Measurements from ENCODE around the gene NOL4L. TPM values are rescaled to one million over a fixed set of nuclear protein-coding genes. Genes with fewer than 3 reads are reported as not detected.

NOL4L gene
- total RNA-seq, 2 experiments from 2014 or later = 53.1 to 55.6 TPM

DNA sequence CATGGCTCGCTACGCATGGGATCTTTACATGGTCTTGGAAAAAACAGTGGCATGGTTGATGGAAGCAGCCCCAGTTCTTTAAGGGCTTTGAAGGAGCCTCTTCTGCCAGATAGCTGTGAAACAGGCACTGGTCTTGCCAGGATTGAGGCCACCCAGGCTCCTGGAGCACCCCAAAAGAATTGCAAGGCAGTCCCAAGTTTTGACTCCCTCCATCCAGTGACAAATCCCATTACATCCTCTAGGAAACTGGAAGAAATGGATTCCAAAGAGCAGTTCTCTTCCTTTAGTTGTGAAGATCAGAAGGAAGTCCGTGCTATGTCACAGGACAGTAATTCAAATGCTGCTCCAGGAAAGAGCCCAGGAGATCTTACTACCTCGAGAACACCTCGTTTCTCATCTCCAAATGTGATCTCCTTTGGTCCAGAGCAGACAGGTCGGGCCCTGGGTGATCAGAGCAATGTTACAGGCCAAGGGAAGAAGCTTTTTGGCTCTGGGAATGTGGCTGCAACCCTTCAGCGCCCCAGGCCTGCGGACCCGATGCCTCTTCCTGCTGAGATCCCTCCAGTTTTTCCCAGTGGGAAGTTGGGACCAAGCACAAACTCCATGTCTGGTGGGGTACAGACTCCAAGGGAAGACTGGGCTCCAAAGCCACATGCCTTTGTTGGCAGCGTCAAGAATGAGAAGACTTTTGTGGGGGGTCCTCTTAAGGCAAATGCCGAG is 148.8 kb downstream of the NOL4L start:
- CTCF ChIA-PET = no interaction called here
- no peak overlapping the region for H3K4me3 ChIP-seq (ENCODE audit: low read length)
- H3K27ac ChIP-seq (ENCODE audit: low read depth in 1 of 2, low read length in 2 of 2) = no peak overlapping the region
- Mint-ChIP-seq H3K9me3 (no peaks in the 10 kb centered on the region), H3K27me3 (no peaks in the 10 kb centered on the region), H3K4me3 (no peak overlapping the region), H3K27ac (no peak overlapping the region), H3K36me3 (ENCODE audit: low read depth) (peaks cover 96% of the 10 kb centered on the region), H3K4me1 (ENCODE audit: low read depth) (peaks cover 7% of the 10 kb centered on the region)
- POLR2A ChIA-PET = no interaction called here
- H3K4me1 ChIP-seq (ENCODE audit: insufficient read depth, low read length) = no peaks in the 10 kb centered on the region
- no peak for ATAC-seq (ENCODE audit: poor library complexity)
- TF ChIP-seq, protein P1, sequence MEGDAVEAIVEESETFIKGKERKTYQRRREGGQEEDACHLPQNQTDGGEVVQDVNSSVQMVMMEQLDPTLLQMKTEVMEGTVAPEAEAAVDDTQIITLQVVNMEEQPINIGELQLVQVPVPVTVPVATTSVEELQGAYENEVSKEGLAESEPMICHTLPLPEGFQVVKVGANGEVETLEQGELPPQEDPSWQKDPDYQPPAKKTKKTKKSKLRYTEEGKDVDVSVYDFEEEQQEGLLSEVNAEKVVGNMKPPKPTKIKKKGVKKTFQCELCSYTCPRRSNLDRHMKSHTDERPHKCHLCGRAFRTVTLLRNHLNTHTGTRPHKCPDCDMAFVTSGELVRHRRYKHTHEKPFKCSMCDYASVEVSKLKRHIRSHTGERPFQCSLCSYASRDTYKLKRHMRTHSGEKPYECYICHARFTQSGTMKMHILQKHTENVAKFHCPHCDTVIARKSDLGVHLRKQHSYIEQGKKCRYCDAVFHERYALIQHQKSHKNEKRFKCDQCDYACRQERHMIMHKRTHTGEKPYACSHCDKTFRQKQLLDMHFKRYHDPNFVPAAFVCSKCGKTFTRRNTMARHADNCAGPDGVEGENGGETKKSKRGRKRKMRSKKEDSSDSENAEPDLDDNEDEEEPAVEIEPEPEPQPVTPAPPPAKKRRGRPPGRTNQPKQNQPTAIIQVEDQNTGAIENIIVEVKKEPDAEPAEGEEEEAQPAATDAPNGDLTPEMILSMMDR (IDR thresholded peaks at IDR 0.05) = no peak
- no peaks in the 10 kb centered on the region for H3K27me3 ChIP-seq (ENCODE audit: control insufficient read depth in 1 of 2, insufficient read depth in 2 of 2, low read length in 2 of 2)
- no peak for DNase-seq
- H3K36me3 ChIP-seq (ENCODE audit: insufficient read depth, low read length) = peaks cover 81% of the 10 kb centered on the region
- H3K9me3 ChIP-seq (ENCODE audit: control insufficient read depth in 1 of 2, insufficient read depth in 1 of 2, low read length in 2 of 2) = no peaks in the 10 kb centered on the region
- intact Hi-C loops (cut with DNase I, micrococcal nuclease) = loop anchor here in 1 of 2 experiments (5.0 kb wide), 2 partner anchors 99 to 216 kb away; no protein-coding TSS in a partner anchor

DNA sequence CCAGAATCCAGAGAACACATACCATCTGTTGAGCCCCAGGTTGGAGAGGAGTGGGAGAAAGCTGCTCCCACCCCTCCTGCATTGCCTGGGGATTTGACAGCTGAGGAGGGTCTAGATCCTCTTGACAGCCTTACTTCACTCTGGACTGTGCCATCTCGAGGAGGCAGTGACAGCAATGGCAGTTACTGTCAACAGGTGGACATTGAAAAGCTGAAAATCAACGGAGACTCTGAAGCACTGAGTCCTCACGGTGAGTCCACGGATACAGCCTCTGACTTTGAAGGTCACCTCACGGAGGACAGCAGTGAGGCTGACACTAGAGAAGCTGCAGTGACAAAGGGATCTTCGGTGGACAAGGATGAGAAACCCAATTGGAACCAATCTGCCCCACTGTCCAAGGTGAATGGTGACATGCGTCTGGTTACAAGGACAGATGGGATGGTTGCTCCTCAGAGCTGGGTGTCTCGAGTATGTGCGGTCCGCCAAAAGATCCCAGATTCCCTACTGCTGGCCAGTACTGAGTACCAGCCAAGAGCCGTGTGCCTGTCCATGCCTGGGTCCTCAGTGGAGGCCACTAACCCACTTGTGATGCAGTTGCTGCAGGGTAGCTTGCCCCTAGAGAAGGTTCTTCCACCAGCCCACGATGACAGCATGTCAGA is 149.6 kb downstream of the NOL4L start:
- H3K4me3 Mint-ChIP-seq = no peak overlapping the region
- no peaks in the 10 kb centered on the region for H3K27me3 Mint-ChIP-seq
- TF ChIP-seq, protein P1 (IDR thresholded peaks at IDR 0.05) = no peak
- H3K9me3 Mint-ChIP-seq = no peaks in the 10 kb centered on the region
- ChIA-PET CTCF (no interaction called here), POLR2A (no interaction called here)
- Histone ChIP-seq H3K27me3 (ENCODE audit: control insufficient read depth in 1 of 2, insufficient read depth in 2 of 2, low read length in 2 of 2) (no peaks in the 10 kb centered on the region), H3K4me1 (ENCODE audit: insufficient read depth, low read length) (no peaks in the 10 kb centered on the region), H3K36me3 (ENCODE audit: insufficient read depth, low read length) (peaks cover 87% of the 10 kb centered on the region), H3K9me3 (ENCODE audit: control insufficient read depth in 1 of 2, insufficient read depth in 1 of 2, low read length in 2 of 2) (no peaks in the 10 kb centered on the region), H3K27ac (ENCODE audit: low read depth in 1 of 2, low read length in 2 of 2) (no peak overlapping the region), H3K4me3 (ENCODE audit: low read length) (no peak overlapping the region)
- DNase-seq = peak in 1 of 14 experiments; percentile 15
- no peak for ATAC-seq (ENCODE audit: poor library complexity)
- peaks cover 3% of the 10 kb centered on the region for H3K4me1 Mint-ChIP-seq (ENCODE audit: low read depth)
- H3K36me3 Mint-ChIP-seq (ENCODE audit: low read depth) = peaks cover 96% of the 10 kb centered on the region
- H3K27ac Mint-ChIP-seq = peak overlapping the region; percentile 42
- intact Hi-C loops (cut with DNase I, micrococcal nuclease) = loop anchor here in 1 of 2 experiments (5.0 kb wide), 2 partner anchors 98 to 217 kb away; no protein-coding TSS in a partner anchor

DNA sequence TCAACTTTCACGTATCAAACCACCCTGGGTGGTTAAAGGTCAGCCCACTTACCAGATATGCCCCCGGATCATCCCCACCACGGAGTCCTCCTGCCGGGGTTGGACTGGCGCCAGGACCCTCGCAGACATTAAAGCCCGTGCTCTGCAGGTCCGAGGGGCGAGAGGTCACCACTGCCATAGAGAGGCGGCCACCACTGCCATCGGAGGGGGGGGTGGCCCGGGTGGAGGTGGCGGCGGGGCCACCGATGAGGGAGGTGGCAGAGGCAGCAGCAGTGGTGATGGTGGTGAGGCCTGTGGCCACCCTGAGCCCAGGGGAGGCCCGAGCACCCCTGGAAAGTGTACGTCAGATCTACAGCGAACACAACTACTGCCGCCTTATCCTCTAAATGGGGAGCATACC is 150.7 kb downstream of the NOL4L start:
- TF ChIP-seq, protein P1 (IDR thresholded peaks at IDR 0.05) = no peak
- Mint-ChIP-seq H3K4me3 (no peak overlapping the region), H3K27ac (peak overlapping the region; percentile 33), H3K4me1 (ENCODE audit: low read depth) (no peaks in the 10 kb centered on the region), H3K27me3 (no peaks in the 10 kb centered on the region), H3K36me3 (ENCODE audit: low read depth) (peaks cover 97% of the 10 kb centered on the region), H3K9me3 (no peaks in the 10 kb centered on the region)
- ChIA-PET CTCF (no interaction called here), POLR2A (no interaction called here)
- no peak overlapping the region for H3K27ac ChIP-seq (ENCODE audit: low read depth in 1 of 2, low read length in 2 of 2)
- H3K4me3 ChIP-seq (ENCODE audit: low read length) = no peak overlapping the region
- ATAC-seq (ENCODE audit: poor library complexity) (no peak), DNase-seq (peak in 1 of 14 experiments; percentile 14)
- H3K4me1 ChIP-seq (ENCODE audit: insufficient read depth, low read length) = no peaks in the 10 kb centered on the region
- intact Hi-C loops (cut with DNase I, micrococcal nuclease) = no loop called here
- H3K27me3 ChIP-seq (ENCODE audit: control insufficient read depth in 1 of 2, insufficient read depth in 2 of 2, low read length in 2 of 2) = no peaks in the 10 kb centered on the region
- no peaks in the 10 kb centered on the region for H3K9me3 ChIP-seq (ENCODE audit: control insufficient read depth in 1 of 2, insufficient read depth in 1 of 2, low read length in 2 of 2)
- peaks cover 98% of the 10 kb centered on the region for H3K36me3 ChIP-seq (ENCODE audit: insufficient read depth, low read length)
